ENCODE results near the gene IP6K3.
A peak's percentile ranks its signal among the peaks of the same experiment; 100 is the strongest.

IP6K3 gene

GRCh38 chr6:33720998-33721397, 25.7 kb downstream of the IP6K3 start:
- DNase-seq = no peak

DNA sequence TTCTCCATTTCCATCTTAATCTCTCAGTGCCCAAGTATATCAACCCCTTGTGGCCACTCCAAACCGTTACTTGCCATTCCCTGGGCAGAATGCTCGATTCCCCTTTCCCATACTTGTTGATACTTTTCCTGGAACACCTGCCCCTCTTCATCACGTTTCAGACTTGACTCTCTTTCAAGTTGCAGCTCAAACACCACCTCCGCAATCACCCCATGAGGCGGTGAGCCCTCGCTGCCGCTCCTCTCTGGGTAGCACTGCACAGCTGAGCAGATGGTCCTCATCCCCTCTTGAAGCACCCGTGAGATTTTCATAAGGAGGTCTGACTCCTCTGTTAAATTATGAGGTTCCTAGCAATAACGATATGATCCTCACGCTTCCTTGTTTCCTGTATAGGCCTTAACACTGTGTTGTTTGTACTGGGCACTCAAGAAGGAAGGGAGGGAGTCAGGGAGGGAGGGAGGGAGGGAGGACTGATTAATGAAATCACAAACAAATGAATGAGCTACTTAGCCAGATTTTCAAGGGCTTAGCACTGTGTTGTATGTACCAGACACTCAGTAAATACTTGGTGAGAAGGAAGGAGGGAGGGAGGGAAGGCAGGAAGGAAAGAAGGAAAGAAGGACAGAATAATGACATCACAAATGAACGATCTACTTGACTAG, 27.2 kb downstream of the IP6K3 start:
- no peak for DNase-seq

DNA sequence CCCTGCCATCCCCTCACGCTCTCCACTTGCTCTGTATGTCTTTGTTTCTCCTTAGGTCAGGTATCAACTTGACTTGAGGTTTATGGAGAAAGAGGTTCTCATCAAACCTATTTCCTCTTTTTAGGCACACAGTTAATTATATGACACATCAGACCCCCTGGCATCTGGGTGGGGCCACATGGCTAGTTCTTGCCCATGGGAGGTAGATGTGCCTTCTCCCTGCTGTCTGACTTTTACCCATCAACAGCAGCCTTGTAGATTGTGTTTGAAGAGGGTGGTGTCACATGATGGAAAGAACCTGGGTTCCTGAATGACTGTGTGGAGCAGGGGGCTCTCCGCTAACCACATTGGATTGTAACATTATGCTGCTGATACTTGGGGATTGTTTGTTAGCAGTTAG, 28.0 kb downstream of the IP6K3 start:
- DNase-seq = no peak

- no peak for DNase-seq
Measured at GRCh38 chr6:33717934-33718455, 28.7 kb downstream of the IP6K3 start.

DNA sequence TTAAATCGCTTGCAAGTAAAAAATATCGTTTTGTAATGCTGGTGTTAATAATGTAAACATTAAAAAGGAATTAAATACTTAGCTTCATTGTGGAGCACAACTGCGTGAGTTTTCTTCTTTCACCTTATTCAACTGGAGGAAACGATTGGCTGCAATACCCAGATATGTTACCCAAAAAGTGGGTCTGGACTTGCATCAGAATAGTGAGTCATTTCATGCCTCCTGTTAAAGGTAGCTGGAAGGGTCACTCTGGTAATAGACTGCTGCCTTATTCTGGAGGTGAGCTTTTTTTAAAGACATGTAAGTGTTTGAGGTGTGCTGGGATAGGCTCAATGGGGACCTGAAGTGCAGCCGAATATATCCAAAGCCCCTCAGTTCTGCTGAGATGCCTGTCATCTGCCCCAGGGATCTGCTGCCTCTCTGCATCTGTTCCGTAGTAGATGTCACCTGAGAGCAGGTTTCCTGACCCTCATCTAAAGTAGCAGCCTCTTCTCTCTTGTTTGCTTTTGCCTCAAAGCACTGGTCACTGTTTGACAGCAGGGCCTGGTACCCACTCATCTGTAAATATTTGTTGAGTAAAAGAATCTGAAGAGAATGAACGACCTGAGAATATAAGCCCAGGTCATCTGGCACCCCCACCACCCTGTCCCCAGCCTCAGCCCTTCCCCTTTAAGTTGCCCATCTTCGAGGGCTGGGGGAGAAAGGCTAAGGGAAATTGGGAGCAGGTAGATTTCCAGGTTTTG, 29.6 kb downstream of the IP6K3 start:
- no peak for DNase-seq

DNA sequence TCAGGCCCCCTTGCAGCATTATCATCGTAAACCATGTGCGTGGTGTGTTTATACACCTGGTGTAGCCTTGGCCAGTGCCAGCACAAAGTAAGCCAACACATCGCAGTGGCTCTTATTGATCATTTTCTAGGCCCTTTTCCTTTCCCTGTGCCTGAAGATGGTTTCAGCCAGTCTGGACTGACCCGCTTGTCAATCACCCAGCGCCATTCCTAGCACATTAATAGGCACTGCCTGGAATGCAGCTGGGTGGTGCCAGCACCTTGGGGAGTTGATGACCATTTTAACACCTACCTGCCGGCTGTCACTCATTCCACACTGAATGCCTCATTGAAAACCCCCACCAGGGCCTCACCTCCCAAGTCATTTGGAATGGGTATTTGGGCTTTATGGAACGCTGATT, 30.3 kb downstream of the IP6K3 start:
- DNase-seq = no peak

DNA sequence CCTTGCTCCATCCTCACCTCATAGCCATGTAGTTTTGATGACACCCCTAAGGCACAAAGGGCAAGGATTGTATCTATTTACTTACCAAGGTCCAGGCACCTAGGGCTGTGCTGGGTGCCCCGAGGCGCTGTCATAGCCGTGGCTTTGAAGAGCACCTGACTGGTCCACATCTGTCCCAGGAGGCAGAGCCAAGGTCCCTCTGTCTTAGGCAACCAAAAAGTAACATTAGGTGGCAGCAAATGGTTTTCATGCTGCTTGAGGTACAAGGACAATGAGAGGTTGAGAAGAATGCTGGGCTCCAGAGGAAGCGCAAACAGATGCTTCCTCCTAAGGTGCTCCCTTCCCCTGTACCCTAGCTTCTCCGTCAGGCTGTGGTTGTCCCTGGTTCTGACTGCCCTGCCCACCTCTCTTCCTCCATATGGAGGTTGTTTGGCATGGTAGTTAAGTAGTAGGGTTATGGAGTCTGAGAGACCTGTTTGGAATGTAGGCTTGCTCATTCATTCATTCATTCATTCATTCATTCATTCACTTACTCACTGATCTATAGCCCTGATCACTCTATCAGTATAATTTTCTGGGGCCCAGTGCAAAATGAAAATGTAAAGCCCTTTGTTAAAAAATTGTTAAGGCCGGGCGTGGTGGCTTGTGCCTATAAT, 32.2 kb downstream of the IP6K3 start:
- no peak for DNase-seq

GRCh38 chr6:33713786-33714185, 32.9 kb downstream of the IP6K3 start:
- no peak for DNase-seq

DNA sequence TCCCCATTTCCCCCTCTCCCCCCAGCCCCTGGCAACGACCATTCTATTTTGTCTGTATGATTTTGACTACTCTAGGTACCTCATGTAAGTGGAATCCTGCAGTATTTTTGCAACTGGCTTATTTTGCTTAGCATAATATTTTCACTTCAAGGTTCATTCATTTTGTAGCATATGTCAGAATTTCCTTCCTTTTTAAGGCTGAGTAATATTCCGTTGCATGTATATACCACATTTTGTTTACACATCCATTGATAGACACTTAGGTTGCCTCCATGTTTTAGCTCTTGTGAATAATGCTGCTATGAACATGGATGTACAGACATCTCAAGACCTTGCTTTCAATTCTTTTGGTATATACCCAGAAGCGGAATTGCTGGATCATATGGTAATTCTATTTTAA, 33.8 kb downstream of the IP6K3 start:
- DNase-seq = no peak

GRCh38 chr6:33711140-33712129, 35.3 kb downstream of the IP6K3 start, which contains the start of gene UQCC2:
Gene UQCC2, minus strand, starts transcription at chr6:33711700. Its CDS starts 14 bp downstream, at chr6:33711686.
- DNase-seq = peak; percentile 97

DNA sequence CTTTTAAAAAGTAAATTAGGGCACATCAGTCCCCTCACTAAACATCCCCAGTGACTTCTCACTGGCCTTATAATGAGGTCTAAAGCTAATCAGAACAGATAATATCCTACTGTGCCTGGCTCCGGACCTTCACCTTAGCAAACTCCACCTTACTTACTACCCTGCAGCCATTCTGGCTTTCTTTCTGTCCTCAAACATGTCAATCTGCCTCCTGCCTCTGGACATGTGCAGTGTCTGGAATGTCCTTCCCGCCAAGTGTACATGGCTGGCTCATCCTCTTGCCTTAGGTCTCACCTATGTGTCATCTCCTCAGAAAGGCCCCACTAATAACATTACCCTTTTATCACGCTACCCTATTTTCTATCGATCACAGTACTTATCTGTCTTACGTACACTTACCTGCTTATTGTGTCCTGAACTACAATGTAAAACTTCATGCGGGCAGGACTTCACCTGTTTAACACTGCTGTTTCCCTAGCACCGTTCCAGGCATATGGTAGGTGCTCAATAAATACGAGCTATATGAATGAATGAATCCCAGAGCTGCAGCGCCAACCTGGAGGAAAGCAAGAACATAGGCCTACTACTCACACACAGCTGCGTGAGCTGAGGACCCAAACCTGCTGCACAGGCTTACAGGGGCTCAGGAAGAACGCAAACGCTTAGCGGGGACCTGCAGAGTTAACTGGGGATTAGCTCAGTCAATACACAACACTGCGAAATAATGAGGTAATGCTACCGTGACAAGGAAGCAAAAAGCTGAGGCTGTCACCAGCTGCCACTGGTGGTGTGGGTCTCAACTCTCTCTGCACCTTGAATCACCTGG, 36.2 kb downstream of the IP6K3 start:
- DNase-seq = no peak

DNA sequence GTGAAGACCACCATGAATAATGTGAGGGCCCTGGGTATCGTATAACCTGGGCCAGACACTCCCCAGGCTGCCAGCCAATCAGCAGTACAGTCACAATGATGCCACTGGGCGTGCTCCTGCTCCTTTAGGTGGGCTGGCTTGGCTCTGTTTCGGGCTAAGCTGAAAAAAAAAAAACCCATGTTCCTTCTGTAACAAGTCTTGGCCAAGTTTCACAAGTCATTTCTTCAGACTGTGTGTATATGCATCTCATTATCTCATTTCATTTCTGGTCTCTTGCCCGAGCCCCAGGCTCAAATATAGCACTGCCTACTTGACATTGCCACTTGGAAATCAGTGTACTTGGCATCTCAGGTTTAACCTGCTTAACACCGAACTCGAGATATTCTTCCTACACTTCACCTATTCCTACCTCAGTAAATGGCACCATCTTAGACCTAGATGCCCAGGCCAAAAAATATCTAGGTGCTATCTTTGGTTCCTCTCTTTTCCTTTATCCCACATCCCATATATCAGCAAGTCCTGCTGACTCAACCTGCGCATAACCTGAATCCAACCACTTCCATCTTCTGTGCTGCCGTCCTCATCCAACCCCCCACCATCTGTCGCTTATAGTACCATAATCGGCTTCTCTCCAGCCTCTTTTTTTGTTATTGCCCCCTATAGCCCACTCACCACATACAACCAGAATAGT, 37.0 kb downstream of the IP6K3 start:
- DNase-seq = no peak

GRCh38 chr6:33708516-33709204, 38.0 kb downstream of the IP6K3 start:
- no peak for DNase-seq

DNA sequence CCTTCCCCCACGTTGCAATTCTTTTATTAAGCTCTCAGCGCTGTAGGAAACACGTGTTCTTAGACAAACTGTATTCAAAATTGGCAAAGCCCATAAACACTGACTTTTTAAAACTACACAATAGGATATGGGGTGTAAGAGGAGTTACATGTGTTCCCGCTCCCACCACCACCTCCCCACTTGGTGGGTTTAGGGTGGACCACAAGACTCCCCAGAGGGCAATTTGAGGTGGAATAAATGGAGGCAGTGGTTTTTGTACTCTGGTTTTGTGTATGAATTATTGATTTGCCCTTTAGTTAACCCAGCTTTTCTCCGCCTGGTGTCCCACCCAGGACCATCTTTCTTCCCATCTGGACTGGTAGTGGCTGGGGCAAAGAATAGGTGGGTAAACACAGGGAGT, 38.9 kb downstream of the IP6K3 start:
- DNase-seq = no peak

DNA sequence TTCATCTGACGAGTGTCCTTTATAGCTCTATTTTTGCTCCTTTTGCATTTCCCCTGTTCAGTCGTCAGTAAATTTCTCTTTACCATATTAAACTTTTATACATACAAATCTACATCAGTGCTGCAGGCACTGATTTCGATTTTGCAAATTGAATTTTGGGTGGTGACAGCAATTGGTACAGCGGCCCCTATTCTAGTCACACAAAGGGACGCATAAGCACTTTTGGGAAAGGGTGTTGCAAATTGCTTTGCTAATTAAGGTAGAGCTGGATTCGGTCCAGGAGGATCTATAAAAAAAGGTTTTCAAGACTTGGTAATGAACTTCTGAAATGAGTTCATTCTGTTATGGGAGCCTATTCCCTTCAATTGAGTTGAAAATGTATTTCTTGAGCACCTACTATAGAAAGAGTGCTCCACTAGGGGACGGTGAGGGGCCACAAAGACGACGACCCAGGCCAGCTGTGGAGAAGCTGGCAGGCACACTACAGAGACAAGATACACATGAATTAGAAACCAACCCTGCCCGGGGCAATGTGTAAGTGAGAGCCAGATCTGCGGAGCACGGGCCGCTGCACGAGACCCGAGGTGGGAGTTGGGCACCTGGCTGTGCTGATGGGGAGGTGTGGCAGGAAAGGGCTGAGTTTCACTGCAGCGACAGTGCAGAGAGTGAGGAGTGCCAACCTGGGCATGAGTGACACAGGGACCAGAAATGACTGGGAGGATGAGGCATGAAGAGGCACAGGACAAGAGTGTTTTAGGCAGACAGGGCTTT, 40.6 kb downstream of the IP6K3 start:
- DNase-seq = no peak

DNA sequence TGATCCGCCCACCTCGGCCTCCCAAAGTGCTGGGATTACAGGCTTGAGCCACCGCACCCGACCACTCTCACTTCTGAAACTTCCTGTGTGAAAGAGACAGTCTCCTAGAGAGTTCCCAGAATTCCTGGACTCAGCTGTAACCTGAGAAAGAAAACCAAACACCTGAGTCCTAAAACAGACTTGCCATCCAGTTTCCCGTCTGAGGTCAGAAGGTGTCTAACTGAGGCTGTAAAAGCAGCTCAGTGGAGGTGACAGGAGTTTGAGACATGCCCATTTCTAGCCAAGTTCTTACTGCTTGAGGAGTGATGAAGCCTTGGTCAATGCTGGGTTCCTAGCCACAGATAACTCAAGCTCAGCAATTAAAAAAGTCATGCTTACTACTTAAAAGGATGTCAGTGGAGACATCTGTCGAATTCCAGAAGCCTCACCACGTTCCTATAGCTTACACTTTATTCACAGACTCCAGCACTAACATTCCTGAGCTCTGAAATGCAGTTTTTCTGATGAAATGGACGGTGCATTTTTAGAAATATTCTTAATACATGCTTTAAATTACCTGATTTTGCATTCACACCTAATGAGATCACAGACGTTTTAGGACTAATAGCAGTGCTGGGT, 41.3 kb downstream of the IP6K3 start:
- no peak for DNase-seq

DNA sequence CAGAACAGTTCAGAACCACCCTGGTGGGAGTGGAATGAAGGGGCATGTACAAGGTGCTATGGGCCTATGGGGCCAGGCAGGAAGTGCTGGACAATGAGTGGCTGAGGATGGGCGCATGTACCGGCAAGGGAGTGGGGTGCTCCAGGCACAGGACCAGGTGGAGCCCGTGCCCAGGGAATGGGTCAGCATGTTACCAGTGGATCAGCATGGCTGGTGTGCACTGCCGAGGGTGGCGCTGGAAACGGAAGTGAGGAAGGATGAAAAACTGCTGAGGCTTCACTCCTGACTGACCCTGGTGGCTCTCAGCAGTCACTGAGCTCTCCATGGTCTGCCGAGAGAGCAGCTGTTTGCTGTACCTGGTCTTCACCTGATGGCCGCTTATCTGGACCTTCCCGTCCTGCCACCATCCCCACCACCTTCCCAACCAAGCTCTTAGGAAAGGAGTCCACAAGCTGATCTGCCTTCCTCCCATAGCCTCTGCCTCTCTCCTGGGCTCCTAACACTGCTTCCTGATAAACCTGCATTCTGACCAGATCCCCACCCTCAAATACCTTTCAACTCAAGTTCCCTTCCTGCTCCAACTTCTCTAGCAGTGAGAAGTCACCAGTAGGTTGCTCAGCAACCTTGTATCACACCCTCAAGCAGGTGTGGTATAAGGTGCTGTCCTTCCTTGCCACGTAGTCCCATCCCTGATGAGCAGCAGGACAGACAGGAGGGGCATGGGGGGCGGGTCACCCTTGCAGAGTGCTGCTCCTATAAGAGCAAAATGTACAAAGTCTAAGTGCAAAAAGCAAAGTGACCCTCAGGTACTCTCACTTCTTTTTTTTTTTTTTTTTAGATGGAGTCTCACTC, 42.3 kb downstream of the IP6K3 start:
- no peak for DNase-seq

- DNase-seq = no peak
Measured at GRCh38 chr6:33702345-33702977, 44.2 kb downstream of the IP6K3 start.
